HG03039 (cell line): ENCODE results near the gene RYK.

ENCODE experiments used
- ATAC-seq: cut with Tn5 transposase; IDR thresholded peaks from one replicate; pipeline ENCODE4 v1.9.1; 2021; ENCODE audit warnings: mild to moderate bottlenecking, moderate library complexity; ENCODE audit not compliant: unreplicated experiment

RYK gene

GRCh38 chr3:134258761-134259347 lies 8.2 kb upstream of the RYK start:
- ATAC-seq = no peak

GRCh38 chr3:134255404-134255803 lies 4.7 kb upstream of the RYK start:
- ATAC-seq = no peak

- no peak for ATAC-seq
These were observed 3.0 kb upstream of the RYK start for GRCh38 chr3:134253475-134254226.

- no peak for ATAC-seq
These were observed 2.1 kb upstream of the RYK start for GRCh38 chr3:134252766-134253165.

GRCh38 chr3:134251731-134252391 lies 1.2 kb upstream of the RYK start:
- ATAC-seq = no peak

- peak; percentile 41 for ATAC-seq
These were observed 533 bp downstream of the RYK start for GRCh38 chr3:134249935-134250716.

- ATAC-seq = no peak
These were observed 1.3 kb downstream of the RYK start for GRCh38 chr3:134249296-134249841.

- no peak for ATAC-seq
These were observed 5.7 kb downstream of the RYK start for GRCh38 chr3:134244921-134245320.

- no peak for ATAC-seq
These were observed 7.7 kb downstream of the RYK start for GRCh38 chr3:134242649-134243617.

- ATAC-seq = peak; percentile 40
These were observed 11.1 kb downstream of the RYK start for GRCh38 chr3:134239538-134239937.

- no peak for ATAC-seq
These were observed 13.1 kb downstream of the RYK start for GRCh38 chr3:134237454-134238145.

GRCh38 chr3:134236505-134237170 lies 14.0 kb downstream of the RYK start:
- ATAC-seq = no peak

- ATAC-seq = no peak
These were observed 15.0 kb downstream of the RYK start for GRCh38 chr3:134235577-134236076.

- ATAC-seq = no peak
These were observed 17.7 kb downstream of the RYK start for GRCh38 chr3:134232951-134233350.

- no peak for ATAC-seq
These were observed 18.5 kb downstream of the RYK start for GRCh38 chr3:134232151-134232550.

- no peak for ATAC-seq
These were observed 19.5 kb downstream of the RYK start for GRCh38 chr3:134231131-134231530.

- ATAC-seq = no peak
These were observed 21.6 kb downstream of the RYK start for GRCh38 chr3:134229038-134229437.

GRCh38 chr3:134228479-134228878 lies 22.2 kb downstream of the RYK start:
- no peak for ATAC-seq

GRCh38 chr3:134228035-134228434 lies 22.6 kb downstream of the RYK start:
- no peak for ATAC-seq
